ENCODE measurements around the gene MAP3K21.

Gene MAP3K21

GRCh38 chr1:233360525-233361102 lies 33.1 kb downstream of the MAP3K21 start:
- no peak for TF ChIP-seq CTCF (conservative IDR thresholded peaks at IDR 0.05; ENCODE audit: low read depth)
- CTCF ChIA-PET, result interaction anchor here (0.5 kb wide), 1 partner anchor 569 kb away, joined by 3 read pairs; no protein-coding TSS in a partner anchor
- POLR2A ChIA-PET (ENCODE audit: low non-redundant PET), result no interaction called here
- no peak overlapping the region for H3K27ac ChIP-seq
- DNase-seq (ENCODE audit: low spot score), result no peak

- ChIA-PET CTCF (interaction anchor here (0.6 to 0.7 kb wide), 2 partner anchors 748 to 829 kb away, joined by 3 to 4 read pairs; no protein-coding TSS in a partner anchor), POLR2A (ENCODE audit: low non-redundant PET) (no interaction called here)
- TF ChIP-seq CTCF (conservative IDR thresholded peaks at IDR 0.05; ENCODE audit: low read depth), result no peak
- DNase-seq (ENCODE audit: low spot score), result no peak
- H3K27ac ChIP-seq, result no peak overlapping the region
These were observed 34.4 kb downstream of the MAP3K21 start for GRCh38 chr1:233361876-233362275.

GRCh38 chr1:233362743-233363142 lies 35.2 kb downstream of the MAP3K21 start:
- no peak for DNase-seq (ENCODE audit: low spot score)
- CTCF ChIA-PET, result interaction anchor here (0.6 kb wide), 2 partner anchors 747 to 833 kb away, joined by 3 to 4 read pairs; no protein-coding TSS in a partner anchor
- no peak overlapping the region for H3K27ac ChIP-seq
- TF ChIP-seq CTCF (conservative IDR thresholded peaks at IDR 0.05; ENCODE audit: low read depth), result no peak
- POLR2A ChIA-PET (ENCODE audit: low non-redundant PET), result no interaction called here

- TF ChIP-seq CTCF (conservative IDR thresholded peaks at IDR 0.05; ENCODE audit: low read depth), result no peak
- ChIA-PET POLR2A (ENCODE audit: low non-redundant PET) (no interaction called here), CTCF (interaction anchor here (0.6 to 1.2 kb wide), 6 partner anchors 8 to 689 kb away, joined by 3 to 9 read pairs (median 3); no protein-coding TSS in a partner anchor)
- no peak overlapping the region for H3K27ac ChIP-seq
- no peak for DNase-seq (ENCODE audit: low spot score)
These were observed 36.5 kb downstream of the MAP3K21 start for GRCh38 chr1:233364026-233364425.

- peak; percentile 84 for TF ChIP-seq CTCF (conservative IDR thresholded peaks at IDR 0.05; ENCODE audit: low read depth)
These were observed 37.4 kb downstream of the MAP3K21 start for GRCh38 chr1:233364695-233365539.

GRCh38 chr1:233366575-233366974 lies 39.1 kb downstream of the MAP3K21 start:
- ChIA-PET POLR2A (ENCODE audit: low non-redundant PET) (no interaction called here), CTCF (interaction anchor here (1.1 to 1.5 kb wide), 2 partner anchors 62 to 74 kb away, joined by 3 to 7 read pairs; no protein-coding TSS in a partner anchor)
- no peak for DNase-seq (ENCODE audit: low spot score)
- no peak for TF ChIP-seq CTCF (conservative IDR thresholded peaks at IDR 0.05; ENCODE audit: low read depth)
- H3K27ac ChIP-seq, result no peak overlapping the region

More at GRCh38 chr1:233364695-233365539, 37.4 kb downstream of the MAP3K21 start:
- POLR2A ChIA-PET (ENCODE audit: low non-redundant PET), result no interaction called here
- CTCF ChIA-PET, result interaction anchor here (0.6 to 1.2 kb wide), 6 partner anchors 9 to 1062 kb away, joined by 3 to 9 read pairs (median 3); no protein-coding TSS in a partner anchor
- DNase-seq (ENCODE audit: low spot score), result peak; percentile 16
- no peak overlapping the region for H3K27ac ChIP-seq
